Heart right ventricle (tissue), 16 donors: ENCODE results near the gene XPOT. TPM values are rescaled to one million over a fixed set of nuclear protein-coding genes. Genes with fewer than 3 reads are reported as not detected.
A peak's percentile ranks its signal among the peaks of the same experiment; 100 is the strongest.
"Not testable (repeated sequence)": the region's sequence is repeated elsewhere in the genome, so short reads cannot be mapped to it uniquely, and the experiment has no call there.

ENCODE experiments used
- ATAC-seq, 8 donors: fragments of 200-7000 bp; cut with Tn5 transposase; one replicate each; pipeline ENCODE4 v1.9.1; 2020; ENCODE audit warnings: mild to moderate bottlenecking in 8 of 8, moderate library complexity in 8 of 8, moderate number of reproducible peaks in 1 of 8
- DNase-seq, 2 donors: peaks; one replicate each; pipeline ENCODE4 v3.0.0-alpha.2; 2020
- H3K27ac ChIP-seq, 10 donors: fragments of 200-600 bp; sonication (generic) in 2 of 10; one replicate each; pipeline versions ENCODE4 v1.5.0 to v1.8.0; 2020 to 2022; ENCODE audit warnings: mild to moderate bottlenecking in 3 of 10
- H3K27me3 ChIP-seq, 7 donors: fragments of 200-600 bp; one replicate each; pipeline ENCODE4 v1.8.0; 2021 to 2022; ENCODE audit warnings: mild to moderate bottlenecking in 2 of 7
- H3K36me3 ChIP-seq, 9 donors: fragments of 200-600 bp; sonication (generic) in 1 of 9; one replicate each; pipeline versions ENCODE4 v1.5.0 to v1.8.0; 2020 to 2022; ENCODE audit warnings: mild to moderate bottlenecking in 2 of 9
- H3K4me1 ChIP-seq, 9 donors: fragments of 200-600 bp; sonication (generic) in 1 of 9; one replicate each; pipeline versions ENCODE4 v1.5.0 to v1.8.0; 2020 to 2022; ENCODE audit warnings: mild to moderate bottlenecking in 4 of 9
- H3K4me3 ChIP-seq, 10 donors: fragments of 200-600 bp; sonication (generic) in 2 of 10; one replicate each; pipeline versions ENCODE4 v1.5.0 to v1.8.0; 2020 to 2022; ENCODE audit warnings: mild to moderate bottlenecking in 7 of 10, moderate library complexity in 2 of 10
- H3K9me3 ChIP-seq, 11 donors: fragments of 200-600 bp in 10 of 11; sonication (generic) in 2 of 11; one replicate each; pipeline versions ENCODE4 v1.5.0 to v1.8.0; 2013 to 2022; ENCODE audit warnings: mild to moderate bottlenecking in 2 of 11, control low read depth in 1 of 11, moderate library complexity in 1 of 11
- WGBS, 2 donors: extraction: QIAGEN DNeasy Blood & Tissue Kit; methylation state at CpG; one replicate each; pipeline ENCODE4 v1.1.7; 2013; ENCODE audit warnings: inconsistent platforms in 1 of 2; 5-methylcytosine and 5-hydroxymethylcytosine counted together
- intact Hi-C, 10 donors: fragments of 100-400 bp; cut with DNase I; formaldehyde crosslinking; loops; one replicate each; pipeline versions ENCODE4 v1.11.1 to v1.14.2; 2022
- long read RNA-seq, 3 donors: library from polyadenylated mRNA; unstranded; transcript quantifications; one replicate each; pipeline ENCODE4 v2.0.0, GENCODE V29; 2020 to 2021
- polyA plus RNA-seq, 2 donors: library from polyadenylated mRNA; stranded (reverse); fragments of 200-250 nt; gene quantifications; one replicate each; pipeline ENCODE4 v1.2.3, GENCODE V29; 2013
- total RNA-seq, 10 donors: library from RNA; stranded (reverse); fragmentation: NEBNext Ultra II Directional in 3 of 10; extraction: Animal tissue kit (Norgen Biotek cat#: 25700) in 3 of 10; gene quantifications; one replicate each; pipeline versions ENCODE4 v1.2.1 to v1.2.4, GENCODE V29; 2021 to 2023
- TF ChIP-seq, protein P1 (sequence below), 9 donors: fragments of 200-600 bp; sonication (generic) in 2 of 9; IDR thresholded peaks; one replicate each; pipeline versions ENCODE4 v1.5.0 to v1.8.0; 2021 to 2022; ENCODE audit warnings: antibody characterized with exemption in 9 of 9, mild to moderate bottlenecking in 5 of 9, moderate library complexity in 1 of 9
- donor health status: Arrhythmogenic right ventricular cardiomyopathy.
- donor health status: ischemic (EF 13 %, LVEDD 7.1; RV severe dilation, severe dysfunction).
- donor health status: healthy with polysubstance abuse.
- donor health status: DM: no; HTN: yes; CAD: no.
- donor health status: DM: no; HTN: no; CAD: no.
- donor health status: ischemic (EF 25% LVEDD 6.9; RV normal size, moderate dysfunction).
- donor health status: ischemic (EF 25% LVEDD 5.7; RV mildly dilated, moderate dysfunction).
- donor health status: healthy.
- donor health status: DM: yes; HTN: yes; CAD: no.
- donor health status: Ischemic cardiomyopathy.
- donor health status: ischemic (EF 35%, LVEDD 5.7; RV mildly dilated, moderate dysfunction).
- donor health status: nonischemic (EF 11% LVEDD 7.7; RV severe dilation, severe dysfunction).
- donor health status: DM: yes; HTN: yes; CAD: no.
- donor health status: PGD.
- donor health status: ischemic (EF 29% LVEDD 5.4; RV normal size, mild dysfunction).
- donor health status: nonischemic (EF 23%, LVEDD 6.1; RV moderate dilation, normal function).

Gene XPOT
- 10 to 100 TPM; 15.2 to 31.6 (median 20.1) TPM for total RNA-seq
- polyA plus RNA-seq, result 10 to 100 TPM in 1 of 2 donors, 1 to 10 TPM in 1; 8.6 to 15.0 TPM
- long read RNA-seq, donor 1, full-length matches to known transcripts, result 47 of 71 reads
- long read RNA-seq, donor 1, partial matches to known transcripts, result 3 of 71 reads
- long read RNA-seq, donor 1, other reads (novel, unspliced or antisense), result 21 of 71 reads
- long read RNA-seq, donor 2, full-length matches to known transcripts, result 45 of 63 reads
- long read RNA-seq, donor 2, partial matches to known transcripts, result 1 of 63 reads
- long read RNA-seq, donor 2, other reads (novel, unspliced or antisense), result 17 of 63 reads
- long read RNA-seq, donor 3, full-length matches to known transcripts, result 61 of 78 reads
- long read RNA-seq, donor 3, partial matches to known transcripts, result 3 of 78 reads
- long read RNA-seq, donor 3, other reads (novel, unspliced or antisense), result 14 of 78 reads

GRCh38 chr12:64403707-64404469 lies at the start of gene XPOT:
Gene XPOT, plus strand, starts transcription at chr12:64404392. Its CDS starts 5,644 bp downstream, at chr12:64410036.
- peak within 1 kb of the TSS; percentile 68 to 100 (median 96) for H3K4me3 ChIP-seq
- no peaks in the 10 kb centered on the region for H3K9me3 ChIP-seq
- H3K36me3 ChIP-seq, result no peaks in the 10 kb centered on the region
- ATAC-seq, result peak; percentile 96 to 99 (median 98)
- peak; percentile 93 to 95 for DNase-seq
- peak within 1 kb of the TSS; percentile 84 to 99 (median 97) for H3K27ac ChIP-seq
- intact Hi-C loops, result loop anchor here in 1 of 10 donors (10.0 kb wide), 1 partner anchor 559 kb away; the partner anchor contains the start of gene SRGAP1
- WGBS, 2 donors, result 12 to 14% methylated on average over 53 to 60 of the region's 60 CpGs
- TF ChIP-seq, protein P1, sequence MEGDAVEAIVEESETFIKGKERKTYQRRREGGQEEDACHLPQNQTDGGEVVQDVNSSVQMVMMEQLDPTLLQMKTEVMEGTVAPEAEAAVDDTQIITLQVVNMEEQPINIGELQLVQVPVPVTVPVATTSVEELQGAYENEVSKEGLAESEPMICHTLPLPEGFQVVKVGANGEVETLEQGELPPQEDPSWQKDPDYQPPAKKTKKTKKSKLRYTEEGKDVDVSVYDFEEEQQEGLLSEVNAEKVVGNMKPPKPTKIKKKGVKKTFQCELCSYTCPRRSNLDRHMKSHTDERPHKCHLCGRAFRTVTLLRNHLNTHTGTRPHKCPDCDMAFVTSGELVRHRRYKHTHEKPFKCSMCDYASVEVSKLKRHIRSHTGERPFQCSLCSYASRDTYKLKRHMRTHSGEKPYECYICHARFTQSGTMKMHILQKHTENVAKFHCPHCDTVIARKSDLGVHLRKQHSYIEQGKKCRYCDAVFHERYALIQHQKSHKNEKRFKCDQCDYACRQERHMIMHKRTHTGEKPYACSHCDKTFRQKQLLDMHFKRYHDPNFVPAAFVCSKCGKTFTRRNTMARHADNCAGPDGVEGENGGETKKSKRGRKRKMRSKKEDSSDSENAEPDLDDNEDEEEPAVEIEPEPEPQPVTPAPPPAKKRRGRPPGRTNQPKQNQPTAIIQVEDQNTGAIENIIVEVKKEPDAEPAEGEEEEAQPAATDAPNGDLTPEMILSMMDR (IDR thresholded peaks at IDR 0.05), result peak in 1 of 9 donors; percentile 22
- peaks cover 0 to 22% (median 9%) of the 10 kb centered on the region in 9 donors for H3K4me1 ChIP-seq
- H3K27me3 ChIP-seq, result no peaks in the 10 kb centered on the region

DNA sequence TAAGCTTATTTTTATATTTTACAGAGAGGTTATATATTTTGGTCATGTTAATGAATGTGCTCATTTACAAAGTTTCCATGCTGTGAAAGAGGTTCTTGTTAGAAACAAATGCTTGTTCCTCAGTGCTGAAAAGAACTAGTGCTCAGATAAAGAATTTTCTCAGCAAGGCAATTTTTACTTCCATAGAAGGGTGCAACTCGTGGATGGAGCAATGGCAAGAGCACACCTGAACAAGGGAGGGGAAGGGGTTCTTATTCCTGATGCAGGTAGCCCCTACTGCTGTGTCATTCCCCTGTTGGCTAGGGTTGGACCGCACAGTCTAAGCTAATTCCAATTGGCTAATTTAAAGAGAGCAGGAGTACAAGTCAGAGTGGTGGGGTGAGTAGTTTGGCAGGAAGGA lies 48.0 kb upstream of the XPOT start:
- H3K4me3 ChIP-seq, H3K4me1 ChIP-seq, H3K27me3 ChIP-seq, H3K27ac ChIP-seq, ATAC-seq, H3K36me3 ChIP-seq, DNase-seq, intact Hi-C loops: not testable (repeated sequence)
- WGBS, 2 donors, result 83 to 91% methylated on average over 2 of the region's 2 CpGs
- H3K9me3 ChIP-seq, result peaks cover 0 to 20% (median 3%) of the 10 kb centered on the region in 11 donors

GRCh38 chr12:64361173-64361572 lies 43.0 kb upstream of the XPOT start:
- H3K4me1 ChIP-seq, intact Hi-C loops, ATAC-seq, H3K9me3 ChIP-seq, DNase-seq, H3K4me3 ChIP-seq, H3K36me3 ChIP-seq, H3K27ac ChIP-seq, H3K27me3 ChIP-seq: not testable (repeated sequence)
- WGBS, 2 donors, result 90 to 95% methylated on average over 3 of the region's 3 CpGs

DNA sequence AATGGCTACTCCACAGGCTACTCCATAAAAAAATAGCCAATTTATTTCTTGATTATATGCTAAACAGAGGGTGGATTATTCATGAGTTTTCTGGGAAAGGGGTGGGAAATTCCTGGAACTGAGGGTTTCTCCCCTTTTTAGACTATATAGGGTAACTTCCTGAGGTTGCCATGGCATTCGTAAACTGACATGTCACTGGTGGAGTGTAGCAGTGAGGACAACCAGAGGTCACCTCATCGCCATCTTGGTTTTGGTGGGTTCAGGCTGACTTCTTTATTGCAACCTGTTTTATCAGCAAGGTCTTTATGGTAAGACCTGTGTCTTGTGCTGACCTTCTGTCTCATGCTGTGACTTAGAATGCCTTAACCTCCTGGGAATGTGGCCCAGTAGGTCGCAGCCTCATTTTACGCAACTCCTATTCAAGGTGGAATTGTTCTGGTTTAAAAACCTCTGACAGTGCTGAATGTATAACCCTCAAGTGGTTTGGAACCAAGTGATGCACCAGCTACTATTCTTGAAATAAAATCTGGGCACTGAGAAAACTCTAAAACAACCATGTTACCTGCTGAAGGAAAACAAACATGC lies 41.4 kb upstream of the XPOT start:
- Histone ChIP-seq H3K9me3 (no peaks in the 10 kb centered on the region), H3K27ac (no peak overlapping the region), H3K36me3 (no peaks in the 10 kb centered on the region), H3K4me3 (no peak overlapping the region), H3K4me1 (no peaks in the 10 kb centered on the region), H3K27me3 (no peaks in the 10 kb centered on the region)
- 96% methylated on average over 4 of the region's 4 CpGs for WGBS, 2 donors
- TF ChIP-seq, protein P1 (IDR thresholded peaks at IDR 0.05), result no peak
- no peak for DNase-seq
- no peak for ATAC-seq
- intact Hi-C loops, result no loop called here

GRCh38 chr12:64383675-64384074 lies 20.5 kb upstream of the XPOT start:
- intact Hi-C loops, result loop anchor here in 1 of 10 donors (10.0 kb wide), 1 partner anchor 559 kb away; no protein-coding TSS in a partner anchor
- 79 to 87% methylated on average over 1 of the region's 1 CpG for WGBS, 2 donors
- no peak for ATAC-seq

More at GRCh38 chr12:64383675-64384074, 20.5 kb upstream of the XPOT start:
- H3K9me3 ChIP-seq, result peaks cover 0 to 24% (median 9%) of the 10 kb centered on the region in 11 donors
- H3K36me3 ChIP-seq, result no peaks in the 10 kb centered on the region
- H3K27ac ChIP-seq, result no peak overlapping the region
- no peak for DNase-seq
- no peaks in the 10 kb centered on the region for H3K4me1 ChIP-seq
- H3K4me3 ChIP-seq, result no peak overlapping the region
- no peaks in the 10 kb centered on the region for H3K27me3 ChIP-seq
- TF ChIP-seq, protein P1 (IDR thresholded peaks at IDR 0.05), result no peak
